ENCODE measurements around the gene SFTPB.
"Not testable (repeated sequence)": the region's sequence is repeated elsewhere in the genome, so short reads cannot be mapped to it uniquely, and the experiment has no call there.

SFTPB gene

DNA sequence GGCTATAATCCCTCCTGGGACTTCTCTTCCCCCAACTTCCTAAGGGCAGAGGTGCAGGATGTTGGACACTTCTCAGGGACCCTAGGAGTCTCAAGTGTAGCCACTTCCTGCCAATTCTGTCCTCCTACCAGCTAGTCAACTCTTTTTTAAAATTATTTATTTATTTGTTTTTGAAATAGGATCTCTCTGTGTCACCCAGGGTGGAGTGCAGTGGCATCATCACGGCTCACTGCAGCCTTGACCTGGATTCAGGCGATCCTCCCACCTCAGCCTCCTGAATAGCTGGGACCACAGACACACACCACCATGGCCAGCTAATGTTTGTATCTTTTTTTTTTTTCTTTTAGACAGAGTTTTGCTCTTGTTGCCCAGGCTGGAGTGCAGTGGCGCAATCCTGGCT lies 11.5 kb downstream of the SFTPB start:
- no peak for DNase-seq (ENCODE audit: low read depth in 2 of 2)

DNA sequence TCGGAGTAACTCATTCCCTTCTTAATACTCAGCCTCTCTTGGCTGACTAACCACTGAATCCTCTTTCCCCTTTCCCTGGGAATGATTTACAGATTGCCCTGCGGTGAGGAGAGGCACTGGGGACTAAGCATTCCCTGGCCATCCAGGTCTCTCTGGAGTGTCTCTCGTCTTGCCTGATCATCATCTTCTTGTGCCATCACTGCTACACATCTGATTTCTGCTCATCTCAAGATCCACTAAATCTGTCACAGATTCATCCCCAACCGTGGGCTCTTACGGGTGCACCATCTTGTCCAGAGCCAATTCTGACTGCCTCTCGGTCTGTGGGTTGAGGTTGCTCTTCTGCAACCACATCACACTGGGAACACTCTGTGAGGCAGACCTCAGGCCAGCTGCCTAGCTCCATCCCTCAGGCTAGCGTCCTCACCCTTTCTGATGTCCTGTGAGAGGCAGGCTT lies 12.0 kb downstream of the SFTPB start:
- no peak for DNase-seq (ENCODE audit: low read depth in 2 of 2)

DNA sequence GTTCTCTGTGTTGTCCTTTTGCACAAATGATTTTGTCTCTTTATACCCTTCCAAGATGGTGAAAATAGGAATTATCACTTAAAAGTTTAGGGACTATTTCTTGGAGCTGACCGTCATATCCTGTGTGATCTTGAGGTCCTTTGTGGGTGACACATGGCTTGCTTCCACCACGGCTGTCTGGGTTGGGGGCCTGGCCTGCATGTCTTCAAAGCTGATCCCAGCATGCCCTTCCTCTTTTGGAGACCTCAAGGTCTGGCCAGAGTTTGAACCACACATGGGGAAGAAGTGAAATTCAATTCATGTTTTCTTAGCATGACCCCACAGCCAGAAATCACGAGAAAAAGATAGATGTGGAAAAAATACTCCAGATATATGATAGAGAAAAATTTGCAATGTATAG lies 14.0 kb downstream of the SFTPB start:
- DNase-seq (ENCODE audit: low read depth in 2 of 2) = no peak

DNA sequence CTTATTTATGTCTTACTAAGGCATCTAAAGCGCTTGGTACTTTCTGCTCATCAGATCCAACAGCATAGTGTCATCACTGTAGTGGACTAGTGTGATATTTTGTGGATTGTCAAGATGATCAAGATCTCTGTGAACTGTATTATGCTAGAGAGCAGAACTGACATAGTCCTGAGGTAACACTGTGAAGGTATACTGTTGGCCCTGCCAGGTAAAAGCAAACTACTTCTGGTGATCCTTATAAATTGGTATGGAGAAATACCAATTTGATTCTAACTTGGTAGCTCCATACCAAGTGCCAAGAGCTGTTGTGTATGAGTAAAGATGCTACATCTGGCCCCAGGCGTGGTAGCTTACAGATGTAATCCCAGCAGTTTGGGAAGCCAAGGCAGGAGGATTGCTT lies 15.9 kb downstream of the SFTPB start:
- DNase-seq (ENCODE audit: low read depth in 2 of 2) = no peak

DNA sequence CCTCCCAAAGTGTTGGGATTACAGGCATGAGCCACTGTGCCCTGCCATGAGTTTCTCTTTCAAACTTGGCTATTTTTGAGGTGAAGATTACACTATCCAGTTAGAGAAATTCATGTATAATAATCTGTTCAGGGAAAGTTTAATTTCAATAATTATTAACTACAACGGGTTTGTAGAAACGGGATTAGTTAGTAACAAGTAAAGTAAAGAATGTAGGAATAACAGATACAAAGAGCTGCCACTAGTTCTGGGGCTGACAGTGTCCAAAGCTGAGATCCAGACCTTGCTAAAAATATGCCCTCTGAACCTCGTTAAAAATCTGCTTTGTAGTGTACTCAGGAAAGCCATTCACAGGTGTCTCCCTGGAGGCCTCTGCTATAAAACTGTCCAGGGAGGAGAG lies 16.9 kb downstream of the SFTPB start:
- DNase-seq (ENCODE audit: low read depth in 2 of 2) = no peak

DNA sequence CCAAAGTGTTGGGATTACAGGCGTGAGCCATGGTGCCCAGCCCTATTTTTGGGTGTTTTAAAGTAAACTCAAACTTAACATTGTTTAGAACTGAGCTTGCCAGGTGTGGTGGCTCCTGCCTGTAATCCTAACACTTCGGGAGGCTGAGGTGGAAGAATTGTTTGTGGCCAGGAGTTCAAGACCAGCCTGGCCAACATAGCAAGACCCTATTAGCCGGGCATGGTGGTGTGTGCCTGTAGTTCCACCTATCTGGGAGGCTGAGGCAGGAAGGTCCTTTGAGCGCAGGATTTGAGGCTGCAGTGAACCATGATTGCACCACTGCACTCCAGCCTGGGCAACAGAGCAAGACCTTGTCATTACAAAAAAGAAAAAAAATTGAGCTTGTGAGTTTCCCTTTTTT lies 17.5 kb downstream of the SFTPB start:
- DNase-seq (ENCODE audit: low read depth in 2 of 2) = no peak

DNA sequence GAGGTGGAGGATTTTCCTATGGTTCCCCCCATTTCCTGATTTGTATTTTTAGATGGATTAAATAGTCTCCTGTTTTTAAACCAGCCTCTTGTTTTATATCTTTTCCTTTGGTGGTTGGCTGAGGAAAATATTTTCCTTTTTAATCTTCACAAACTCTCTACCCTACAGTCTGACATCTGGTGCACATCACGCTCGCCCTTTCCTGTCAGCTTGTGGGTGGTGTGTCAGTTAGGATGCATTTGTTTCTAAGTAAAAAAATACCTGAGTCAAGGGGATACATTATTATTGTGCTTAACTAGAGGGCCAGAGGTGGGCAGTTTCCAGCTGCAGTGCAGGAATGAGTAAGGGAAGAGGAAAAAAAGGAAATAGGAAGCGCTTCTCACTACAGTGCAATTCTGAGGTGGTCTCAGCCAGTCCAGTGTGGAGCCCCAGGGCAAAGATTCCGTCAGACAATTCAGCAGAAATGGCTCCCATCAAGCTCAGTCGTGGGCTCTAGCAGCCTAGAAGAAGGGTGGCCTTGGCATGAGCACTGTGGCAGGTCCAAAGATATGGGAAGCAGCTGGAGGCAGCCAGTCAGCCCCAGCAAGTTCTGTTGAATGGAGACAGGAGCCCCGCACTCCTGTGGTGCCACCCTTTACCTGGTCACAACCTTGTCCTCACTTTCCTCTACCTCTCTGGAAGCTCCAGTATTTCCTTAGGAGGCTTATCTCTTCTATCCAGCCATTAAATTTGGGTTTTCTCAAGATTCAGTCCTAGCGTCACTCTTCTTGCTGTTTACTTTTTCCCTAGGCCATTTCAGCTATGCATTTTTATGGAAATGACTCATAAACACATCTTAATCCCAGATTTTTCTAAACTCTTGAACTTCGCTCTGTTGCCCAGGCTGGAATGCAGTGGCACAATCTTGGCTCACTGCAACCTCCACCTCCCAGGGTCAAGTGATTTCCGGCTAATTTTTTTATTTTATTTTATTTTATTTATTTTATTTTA lies 18.5 kb downstream of the SFTPB start:
- no peak for DNase-seq (ENCODE audit: low read depth in 2 of 2)

DNA sequence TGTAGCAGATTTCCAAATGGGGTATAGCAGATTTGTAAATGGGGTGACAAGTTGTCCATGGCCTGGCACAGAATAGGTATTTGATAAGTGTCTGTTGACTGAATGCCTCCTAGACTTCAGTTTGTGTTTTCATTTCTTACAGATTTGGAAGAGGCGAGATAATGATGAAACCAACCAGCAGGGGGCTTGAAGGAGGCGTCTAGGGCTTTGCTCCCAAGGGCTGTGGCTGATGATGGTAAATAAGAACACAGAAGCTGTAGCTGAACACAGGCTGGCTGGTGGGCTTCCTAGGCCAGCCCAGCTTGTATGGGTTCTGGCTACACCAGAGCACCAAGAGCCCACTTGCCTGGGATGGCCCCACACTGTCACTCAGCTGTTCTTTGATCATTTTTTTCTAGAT lies 19.4 kb downstream of the SFTPB start:
- peak in 1 of 2 donors; percentile 5 for DNase-seq (ENCODE audit: low read depth in 2 of 2)

DNA sequence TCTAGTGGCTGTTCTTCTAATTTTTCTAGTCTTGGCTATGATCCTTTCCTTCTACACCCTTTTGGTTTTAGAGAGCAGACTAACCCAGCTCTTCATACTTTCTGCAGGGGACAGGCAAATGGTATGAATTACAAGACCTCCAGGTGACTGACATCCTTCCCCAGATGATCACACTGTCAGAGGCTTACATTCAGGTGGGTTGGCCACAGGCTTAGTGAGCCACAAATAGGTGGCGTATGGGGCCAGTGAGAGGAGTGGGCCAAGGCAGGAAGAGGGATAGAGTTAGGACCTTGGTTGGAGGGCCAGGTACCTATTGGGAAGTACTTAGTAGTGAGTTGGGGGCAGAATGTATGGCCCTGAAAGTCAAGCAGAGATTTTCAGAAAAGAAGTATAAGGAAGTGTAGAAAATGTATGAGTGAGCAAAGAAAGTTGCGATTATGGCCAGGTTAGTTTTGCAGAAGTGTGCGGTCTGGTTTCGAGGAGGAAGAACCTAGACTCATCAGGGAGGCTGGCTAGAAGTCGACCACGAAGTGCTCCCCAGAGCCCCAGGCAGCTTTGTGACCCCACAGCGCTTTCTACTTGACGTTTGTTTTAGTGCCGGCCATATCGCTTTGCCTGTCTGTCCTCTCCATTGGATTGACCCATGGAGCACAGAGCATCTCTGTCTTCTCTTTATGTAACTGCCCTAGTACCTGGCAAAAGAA lies 20.0 kb downstream of the SFTPB start:
- DNase-seq (ENCODE audit: low read depth in 2 of 2) = no peak

DNA sequence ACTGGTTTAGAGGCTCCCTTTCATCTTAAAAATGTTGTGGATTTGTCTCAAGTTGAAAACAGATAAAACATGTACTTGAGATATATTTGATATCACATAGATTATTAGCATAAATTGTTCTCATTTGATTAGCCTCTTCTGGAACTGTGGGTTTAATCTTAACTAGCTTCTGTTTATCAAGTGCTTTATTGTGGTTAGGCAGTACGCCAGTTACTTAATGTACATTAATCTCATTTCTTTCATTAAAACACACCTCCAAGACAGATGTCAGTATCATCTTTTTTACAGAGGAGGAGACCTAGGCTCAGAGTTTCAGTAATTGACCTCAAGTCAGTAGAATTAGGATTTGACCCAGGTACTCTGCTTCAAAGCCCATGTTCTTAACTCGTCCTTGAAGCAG lies 21.8 kb downstream of the SFTPB start:
- DNase-seq (ENCODE audit: low read depth in 2 of 2) = no peak

DNA sequence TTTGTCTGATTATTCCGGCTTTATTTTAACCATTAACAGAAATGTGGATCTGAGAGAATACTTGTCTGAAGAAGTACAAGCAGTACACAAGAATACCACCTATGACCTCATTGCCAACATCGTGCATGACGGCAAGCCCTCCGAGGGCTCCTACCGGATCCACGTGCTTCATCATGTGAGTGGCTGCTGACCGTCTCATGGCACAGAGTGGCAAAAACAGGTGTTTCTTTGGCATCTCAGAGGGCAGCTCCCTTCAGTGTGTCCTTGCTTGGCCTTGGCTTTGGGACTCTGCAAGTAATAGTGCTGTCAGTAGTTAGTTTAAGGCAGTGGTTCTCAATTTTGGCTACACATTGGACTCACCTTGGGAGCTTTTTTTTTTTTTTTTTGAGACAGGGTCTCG lies 23.1 kb downstream of the SFTPB start:
- DNase-seq (ENCODE audit: low read depth in 2 of 2) = no peak

DNA sequence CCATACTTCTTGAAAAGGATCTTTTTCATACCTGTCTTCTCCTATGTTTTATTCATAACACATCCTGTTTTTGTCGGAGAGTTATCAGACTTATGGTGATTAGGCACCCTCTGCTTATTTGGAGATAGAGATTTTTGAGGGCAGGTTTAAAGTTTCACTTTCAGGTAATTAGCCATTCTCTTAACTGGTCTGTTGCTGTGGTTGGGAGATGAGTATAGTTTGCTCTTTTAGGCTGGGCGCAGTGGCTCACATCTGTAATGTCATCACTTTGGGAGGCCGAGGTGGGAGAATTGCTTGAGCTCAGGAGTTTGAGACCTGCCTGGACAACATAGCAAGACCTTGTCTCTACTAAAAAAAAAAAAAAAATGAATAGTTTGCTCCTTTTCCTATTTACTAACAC lies 25.3 kb downstream of the SFTPB start:
- no peak for DNase-seq (ENCODE audit: low read depth in 2 of 2)

DNA sequence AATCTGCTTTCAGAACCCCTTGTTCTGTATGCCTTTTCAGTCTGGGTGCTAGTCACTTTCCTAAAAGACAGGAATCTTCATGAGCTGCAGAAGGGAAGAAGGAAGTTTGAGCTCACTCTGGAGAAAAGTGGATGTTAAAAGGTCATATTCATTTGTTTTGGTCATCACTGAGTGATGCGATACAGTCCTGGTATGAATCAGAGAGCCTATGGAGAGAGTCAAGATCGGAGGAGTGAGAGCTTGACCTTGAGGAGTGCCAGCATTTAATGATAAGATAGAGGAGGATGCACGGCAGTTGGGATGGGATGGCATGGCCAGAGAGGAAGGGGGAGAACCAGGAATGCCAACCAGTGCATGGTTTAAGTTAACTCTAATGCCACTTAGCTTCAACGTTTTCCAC lies 32.4 kb downstream of the SFTPB start:
- DNase-seq (ENCODE audit: low read depth in 2 of 2) = no peak

DNA sequence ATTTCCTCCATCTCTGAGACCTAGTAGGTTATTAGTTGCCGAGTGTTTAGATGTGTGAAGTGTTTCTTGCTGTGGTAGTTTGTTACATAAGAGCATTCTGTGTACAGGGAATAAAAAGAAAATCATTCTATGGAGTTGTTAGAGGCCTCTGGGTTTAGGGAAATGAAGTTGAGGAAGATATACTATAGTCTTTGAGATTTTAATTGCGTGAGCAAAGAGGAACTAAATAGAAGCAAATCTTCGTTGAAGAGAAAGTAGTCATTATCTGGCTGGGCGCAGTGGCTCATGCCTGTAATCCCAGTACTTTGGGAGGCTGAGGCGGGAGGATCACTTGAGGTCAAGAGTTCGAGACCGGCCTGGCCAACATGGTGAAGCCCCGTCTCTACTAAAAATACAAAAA lies 33.0 kb downstream of the SFTPB start:
- no peak for DNase-seq (ENCODE audit: low read depth in 2 of 2)

DNA sequence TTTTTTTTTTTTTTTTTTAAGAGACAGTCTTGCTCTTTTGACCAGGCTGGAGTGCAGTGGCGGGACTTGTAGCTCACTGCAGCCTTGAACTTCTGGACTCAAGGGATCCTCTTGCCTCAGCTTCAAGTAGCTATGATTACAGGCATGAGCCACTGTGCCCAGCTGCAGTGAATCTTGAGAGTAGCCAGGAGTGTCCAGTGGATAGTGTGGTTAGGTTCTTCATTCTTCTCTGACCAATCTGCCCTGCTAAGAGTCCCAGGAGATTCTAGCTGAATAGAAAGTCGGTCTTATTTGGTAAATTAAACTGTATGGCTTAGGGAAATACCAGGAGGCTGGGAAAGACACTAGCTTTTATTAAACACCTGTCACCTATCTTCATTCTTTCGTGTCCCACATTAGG lies 36.7 kb downstream of the SFTPB start:
- DNase-seq (ENCODE audit: low read depth in 2 of 2) = no peak

DNA sequence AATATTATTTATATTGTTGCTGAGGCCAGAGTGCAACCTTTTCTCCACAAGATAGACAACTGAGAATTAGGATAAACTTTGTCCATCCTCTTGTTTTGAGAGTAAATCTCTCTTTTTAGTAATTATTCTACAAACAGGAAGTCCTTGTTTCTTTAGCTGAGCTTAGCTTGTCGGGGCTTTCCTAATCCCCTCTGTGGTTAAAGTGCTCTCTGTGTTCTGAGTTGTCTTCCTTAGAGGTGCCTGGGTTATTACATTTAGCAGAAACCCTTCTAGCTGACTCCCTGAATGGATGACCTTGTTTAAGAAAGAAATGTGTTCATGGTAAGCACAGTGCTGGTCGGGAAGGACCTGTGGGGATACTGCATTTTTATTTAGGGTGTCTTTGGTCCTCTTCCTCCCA lies 39.3 kb downstream of the SFTPB start:
- no peak for DNase-seq (ENCODE audit: low read depth in 2 of 2)

DNA sequence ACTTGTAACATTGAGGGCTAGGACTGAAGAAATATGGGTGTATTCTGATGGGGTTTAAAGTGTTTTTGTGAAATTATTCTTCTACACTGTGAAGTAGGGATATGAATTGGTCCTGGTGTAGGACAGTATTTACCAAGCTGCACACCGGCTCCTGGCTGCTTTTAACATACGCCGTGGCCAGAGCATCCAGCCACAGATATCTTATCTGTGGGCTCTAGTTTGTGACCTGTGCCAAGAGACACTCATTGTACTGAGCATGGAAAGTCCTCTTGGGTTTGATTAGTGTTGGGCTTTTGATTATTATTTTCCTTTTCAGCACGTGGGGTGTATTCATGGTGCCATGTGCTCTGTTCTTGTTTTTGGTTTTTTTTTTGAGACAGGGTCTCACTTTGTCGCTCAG lies 44.0 kb downstream of the SFTPB start:
- DNase-seq (ENCODE audit: low read depth in 2 of 2) = no peak

DNA sequence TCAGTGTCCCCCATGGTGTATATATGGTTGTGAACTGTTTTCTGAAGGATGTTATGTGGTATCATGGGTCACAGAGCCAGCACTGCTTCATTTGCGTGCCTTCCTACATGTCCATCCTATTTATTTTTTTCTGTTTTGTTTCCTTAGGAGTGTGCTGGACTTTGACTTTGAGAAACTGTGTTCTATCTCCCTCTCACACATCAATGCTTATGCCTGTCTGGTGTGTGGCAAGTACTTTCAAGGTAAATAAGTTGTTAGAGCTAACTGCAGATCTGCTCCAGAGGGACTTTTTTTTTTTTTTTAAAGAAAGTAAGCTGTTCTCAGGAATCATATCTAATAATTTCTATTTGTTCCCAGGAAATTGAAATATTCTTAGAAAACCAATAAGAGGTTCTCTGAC lies 46.7 kb downstream of the SFTPB start:
- no peak for DNase-seq (ENCODE audit: low read depth in 2 of 2)

DNA sequence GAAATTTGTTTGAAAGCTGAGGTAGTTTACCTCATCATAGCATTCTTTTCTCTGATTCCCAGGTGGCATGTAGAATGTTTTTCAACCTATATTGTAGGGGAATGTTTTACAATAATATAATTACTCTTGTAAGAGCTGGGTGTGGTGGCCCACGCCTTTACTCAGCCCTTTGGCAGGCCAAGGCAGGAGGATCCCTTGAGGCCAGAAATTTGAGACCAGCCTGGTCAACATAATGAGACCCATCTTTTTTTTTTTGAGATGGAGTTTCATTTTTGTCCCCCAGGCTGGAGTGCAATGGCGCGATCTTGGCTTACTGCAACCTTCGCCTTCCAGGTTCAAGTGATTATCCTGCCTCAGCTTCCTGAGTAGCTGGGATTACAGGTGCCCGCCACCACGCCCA lies 48.4 kb downstream of the SFTPB start:
- no peak for DNase-seq (ENCODE audit: low read depth in 2 of 2)

DNA sequence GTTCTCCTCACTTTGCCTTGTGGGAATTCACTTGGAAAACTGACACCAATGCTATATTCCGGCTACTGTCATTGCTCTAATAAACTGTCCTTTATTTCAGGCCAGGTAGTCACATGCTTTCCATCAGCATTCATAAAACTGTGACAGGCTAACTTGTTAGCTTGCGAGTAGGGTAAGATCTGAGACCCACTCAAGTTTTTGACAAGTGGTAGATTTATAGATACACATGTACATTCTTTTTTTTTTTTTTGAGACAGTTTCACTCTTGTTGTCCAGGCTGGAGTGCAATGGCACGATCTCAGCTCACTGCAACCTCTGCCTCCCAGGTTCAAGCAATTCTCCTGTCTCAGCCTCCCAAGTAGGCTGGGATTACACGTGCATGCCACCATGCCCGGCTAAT lies 50.3 kb downstream of the SFTPB start:
- DNase-seq (ENCODE audit: low read depth in 2 of 2) = not testable (repeated sequence)

DNA sequence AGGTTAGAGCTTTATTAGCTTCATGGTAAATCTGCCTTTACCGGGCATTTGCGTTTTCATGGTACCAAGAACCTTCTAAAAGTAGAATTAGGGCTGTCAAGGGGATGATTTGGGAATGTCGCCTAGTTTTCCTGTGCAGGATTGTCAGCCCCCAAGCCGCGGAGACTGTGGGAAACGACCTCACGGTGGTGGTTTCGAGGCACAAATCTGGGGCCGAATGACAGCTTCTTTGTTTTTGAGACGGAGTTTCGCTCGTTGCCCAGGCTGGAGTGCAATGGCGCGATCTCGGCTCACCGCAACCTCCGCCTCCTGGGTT lies 52.6 kb downstream of the SFTPB start:
- no peak for DNase-seq (ENCODE audit: low read depth in 2 of 2)

DNA sequence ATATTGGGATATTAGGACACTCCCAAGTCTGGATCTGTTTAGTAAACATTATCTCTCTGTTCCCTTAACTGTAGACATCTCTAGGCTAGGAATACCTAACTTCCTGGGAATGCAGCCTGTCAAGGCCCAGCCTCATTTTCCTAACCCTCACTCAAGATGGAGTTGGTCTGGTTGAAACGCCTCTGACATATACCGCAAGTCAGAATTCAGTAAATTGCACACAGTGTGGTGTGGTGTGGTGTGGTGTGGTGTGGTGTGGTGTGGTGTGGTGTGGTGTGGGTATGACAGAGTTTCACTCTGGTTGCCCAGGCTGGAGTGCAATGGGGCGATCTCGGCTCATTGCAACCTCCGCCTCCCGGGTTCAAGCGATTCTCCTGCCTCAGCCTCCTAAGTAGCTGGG lies 53.2 kb downstream of the SFTPB start:
- DNase-seq (ENCODE audit: low read depth in 2 of 2) = not testable (repeated sequence)
